Ureter (tissue), 1 donor: ENCODE data around the gene GDF15. TPM values are rescaled to one million over a fixed set of nuclear protein-coding genes. Genes with fewer than 3 reads are reported as not detected.

Experiments used
- DNase-seq: peaks from one replicate; pipeline ENCODE4 v3.0.0-alpha.2; 2020; ENCODE audit warnings: low spot score
- total RNA-seq: library from RNA; stranded (reverse); gene quantifications from one replicate; pipeline ENCODE4 v1.2.4, GENCODE V29; 2023
- donor health status: DM: yes; HTN: yes; CAD: no.

Gene GDF15
- total RNA-seq, 1 donor from 2014 or later: 84.1 TPM

DNA sequence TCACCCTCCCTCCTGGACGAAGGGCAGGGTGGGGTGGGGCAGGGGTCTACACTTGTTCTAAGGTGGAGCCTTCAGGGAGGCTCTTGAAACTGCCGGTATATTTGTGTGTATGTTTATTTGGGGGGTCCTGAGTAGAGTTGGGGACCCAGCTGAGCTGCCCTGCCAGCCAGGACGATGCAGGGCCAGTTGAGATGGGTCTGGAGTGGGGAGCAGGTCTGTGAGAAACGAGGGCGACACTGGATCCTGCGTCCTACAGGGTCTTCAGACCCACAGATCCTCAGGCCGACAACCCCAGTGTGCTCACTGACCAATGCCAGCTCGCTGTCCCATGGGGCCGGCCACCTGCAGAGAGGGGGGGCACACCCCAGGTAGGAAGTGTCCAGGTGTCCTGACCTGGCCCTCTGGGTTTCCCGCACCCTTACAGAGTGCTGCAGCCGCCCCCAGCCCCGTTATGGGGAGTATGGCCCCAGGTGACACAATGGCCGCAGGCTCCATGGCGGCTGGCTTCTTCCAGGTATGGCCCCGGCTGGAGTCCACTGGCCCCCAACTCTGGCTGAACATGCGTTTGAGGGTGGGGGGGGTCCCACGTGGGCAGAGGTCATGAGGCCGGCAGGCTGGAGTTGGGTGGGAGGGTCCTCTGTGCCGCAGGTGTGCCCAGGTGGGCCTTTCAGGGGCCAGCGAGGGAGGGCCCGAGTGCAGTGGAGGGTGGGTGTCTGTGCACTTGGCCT, 44.6 kb downstream of the GDF15 start:
- no peak for DNase-seq

GRCh38 chr19:18431351-18432197, 45.6 kb downstream of the GDF15 start:
- no peak for DNase-seq

- DNase-seq: no peak
These were observed 46.5 kb downstream of the GDF15 start for GRCh38 chr19:18432275-18433014.

GRCh38 chr19:18433015-18433691, 47.2 kb downstream of the GDF15 start:
- DNase-seq: no peak

DNA sequence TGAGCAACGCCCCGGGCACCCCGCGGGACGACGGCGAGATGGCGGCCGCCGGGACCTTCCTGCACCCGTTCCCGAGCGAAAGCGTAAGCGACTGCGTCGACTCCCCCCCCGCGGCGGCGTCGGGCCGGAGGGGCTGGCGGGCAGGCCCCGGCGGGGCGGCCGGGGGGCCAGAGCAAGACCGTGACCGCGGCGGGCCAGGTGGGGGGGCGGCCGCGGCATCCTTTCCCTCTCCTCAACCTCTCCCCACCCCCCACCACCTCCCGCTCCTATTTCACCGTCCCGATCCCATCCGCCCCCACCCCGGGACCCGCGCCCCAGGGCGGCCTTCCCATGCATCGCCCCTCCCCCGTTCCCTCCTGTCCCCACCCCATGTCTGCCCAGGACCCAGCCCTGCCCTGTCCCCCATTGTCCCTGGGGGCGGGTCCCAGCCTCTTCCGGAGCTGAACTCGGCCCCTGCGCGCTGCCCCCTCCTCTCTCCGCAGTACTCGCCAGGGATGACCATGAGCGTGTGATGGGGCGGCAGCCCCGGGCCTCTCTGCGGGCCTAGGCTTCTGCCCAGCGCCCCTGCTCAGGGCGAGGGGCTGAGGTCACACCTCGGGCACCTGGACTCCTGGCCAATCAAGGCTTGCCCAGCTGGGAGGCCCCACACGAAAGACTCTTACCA, 47.9 kb downstream of the GDF15 start:
- DNase-seq: no peak

- DNase-seq: no peak
These were observed 48.6 kb downstream of the GDF15 start for GRCh38 chr19:18434411-18435175.

GRCh38 chr19:18435178-18435841, 49.4 kb downstream of the GDF15 start:
- no peak for DNase-seq

- DNase-seq: no peak
These were observed 50.1 kb downstream of the GDF15 start for GRCh38 chr19:18435842-18436670.

GRCh38 chr19:18436671-18437490, 50.9 kb downstream of the GDF15 start:
- DNase-seq: peak; percentile 84

DNA sequence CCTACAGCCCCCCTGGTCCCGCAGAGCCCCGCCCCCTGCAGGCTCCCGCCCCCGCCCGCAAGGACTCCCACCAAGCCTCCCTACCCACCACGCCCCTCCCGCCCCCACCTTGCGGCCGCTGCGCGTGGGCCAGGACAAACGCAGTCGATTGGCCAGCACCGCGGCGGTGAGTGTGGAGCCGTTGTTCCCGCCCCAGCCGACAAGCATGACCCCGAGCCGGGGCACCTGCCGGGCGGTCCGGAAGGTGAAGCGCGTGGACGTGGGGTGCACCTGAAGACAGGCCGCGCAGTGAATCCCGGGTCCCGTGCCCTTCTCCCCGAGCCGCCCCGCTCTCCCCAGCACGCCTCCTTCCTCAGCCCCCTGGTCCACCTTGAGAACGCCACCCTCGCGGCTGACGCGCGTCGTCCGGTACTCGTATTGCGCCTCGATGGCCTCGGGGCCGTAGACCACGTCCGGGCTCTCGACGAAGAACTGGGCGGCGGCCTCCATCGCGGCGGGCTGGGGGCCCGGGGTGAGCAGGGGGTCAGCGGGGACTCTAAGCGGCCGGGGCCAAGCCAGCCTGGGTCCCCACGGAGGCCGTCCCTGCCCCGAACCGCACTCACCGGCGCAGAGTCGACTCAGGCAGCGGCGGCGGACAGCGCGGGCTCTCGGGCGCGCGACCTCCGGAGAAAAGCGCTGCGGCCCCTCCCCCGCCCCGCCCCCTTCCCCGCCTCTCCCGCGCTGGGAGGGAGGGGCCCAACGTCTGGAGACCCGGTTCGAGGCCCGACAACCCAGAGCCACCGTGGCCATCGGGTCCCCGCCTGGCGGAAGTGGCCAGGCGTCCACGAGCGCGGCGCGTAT, 51.8 kb downstream of the GDF15 start, which contains the start of gene ISYNA1:
ISYNA1 (minus strand) TSS at position 643 of the 840 bp plus-strand sequence; CDS start at position 489, 154 bp downstream.
- no peak for DNase-seq

GRCh38 chr19:18438331-18439024, 52.5 kb downstream of the GDF15 start:
- peak; percentile 79 for DNase-seq

Other genes starting within 250 kb of the GDF15 start
- 29.2 TPM for gene PIK3R2, start 233.0 kb upstream of the GDF15 start, total RNA-seq
- 32.3 TPM for gene IFI30, start 212.3 kb upstream of the GDF15 start, total RNA-seq
- gene MPV17L2, start 192.9 kb upstream of the GDF15 start, total RNA-seq: 14.7 TPM
- gene RAB3A, start 182.1 kb upstream of the GDF15 start, total RNA-seq: 6.1 TPM
- 3.0 TPM for gene PDE4C, start 159.7 kb upstream of the GDF15 start, total RNA-seq
- gene IQCN, start 111.7 kb upstream of the GDF15 start, total RNA-seq: 5.9 TPM
- gene JUND, start 104.5 kb upstream of the GDF15 start, total RNA-seq: 94.9 TPM
- 99.8 TPM for gene LSM4, start 63.1 kb upstream of the GDF15 start, total RNA-seq
- 48.5 TPM for gene PGPEP1, start 45.6 kb upstream of the GDF15 start, total RNA-seq
- gene LRRC25, start 11.5 kb downstream of the GDF15 start, total RNA-seq: 3.6 TPM
- 74.7 TPM for gene SSBP4, start 33.2 kb downstream of the GDF15 start, total RNA-seq
- gene ISYNA1, start 52.0 kb downstream of the GDF15 start, total RNA-seq: 116 TPM
- gene ELL, start 135.9 kb downstream of the GDF15 start, total RNA-seq: 29.2 TPM
- gene FKBP8, start 157.4 kb downstream of the GDF15 start, total RNA-seq: 162 TPM
- gene KXD1, start 171.7 kb downstream of the GDF15 start, total RNA-seq: 79.5 TPM
- 1,235 TPM for gene UBA52, start 185.7 kb downstream of the GDF15 start, total RNA-seq
- gene REX1BD, start 202.6 kb downstream of the GDF15 start, total RNA-seq: 62.1 TPM
- gene CRLF1, start 220.6 kb downstream of the GDF15 start, total RNA-seq: 7.8 TPM
- 1.3 TPM for gene TMEM59L, start 226.7 kb downstream of the GDF15 start, total RNA-seq